Measurements from ENCODE around the gene SLC6A19. TPM values are rescaled to one million over a fixed set of nuclear protein-coding genes. Genes with fewer than 3 reads are reported as not detected.

SLC6A19 gene
- total and polyA plus RNA-seq, 10 donors = under 0.01 to 0.50 TPM; not detected in 8

DNA sequence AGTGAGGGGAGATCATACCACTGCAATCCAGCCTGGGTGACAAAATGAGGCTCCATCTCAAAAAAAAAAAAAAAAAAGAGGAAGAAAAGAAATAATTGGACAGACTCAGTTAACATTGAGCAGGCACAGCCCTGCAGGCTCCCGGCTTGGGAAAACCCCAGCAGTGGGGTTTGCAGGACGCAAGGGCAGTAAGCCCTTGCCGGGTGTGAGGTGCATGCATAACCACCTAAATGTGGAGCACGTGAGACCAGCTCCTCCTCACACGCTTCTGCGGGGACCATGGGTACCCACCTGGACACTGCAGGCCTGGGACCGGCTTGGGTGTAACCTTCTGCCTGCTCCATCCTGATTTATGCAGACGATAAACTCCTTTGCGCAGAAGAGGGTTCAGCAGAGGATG, 19.0 kb downstream of the SLC6A19 start:
- H3K9me3 ChIP-seq = peaks cover 0 to 5% (median 0%) of the 10 kb centered on the region in 8 donors
- no peak overlapping the region for H3K27ac ChIP-seq
- no peak for DNase-seq
- no peak overlapping the region for H3K4me3 ChIP-seq
- H3K27me3 ChIP-seq (replicated peaks in 1 of 7) = peaks cover 0 to 49% (median 0%) of the 10 kb centered on the region in 7 donors
- WGBS, 5 donors = 82 to 93% (median 89%) methylated on average over 9 of the region's 9 CpGs
- TF ChIP-seq POLR2A (IDR thresholded peaks at IDR 0.05) (no peak), POLR2AphosphoS5 (IDR thresholded peaks at IDR 0.05) (no peak)
- TF ChIP-seq, protein P1, sequence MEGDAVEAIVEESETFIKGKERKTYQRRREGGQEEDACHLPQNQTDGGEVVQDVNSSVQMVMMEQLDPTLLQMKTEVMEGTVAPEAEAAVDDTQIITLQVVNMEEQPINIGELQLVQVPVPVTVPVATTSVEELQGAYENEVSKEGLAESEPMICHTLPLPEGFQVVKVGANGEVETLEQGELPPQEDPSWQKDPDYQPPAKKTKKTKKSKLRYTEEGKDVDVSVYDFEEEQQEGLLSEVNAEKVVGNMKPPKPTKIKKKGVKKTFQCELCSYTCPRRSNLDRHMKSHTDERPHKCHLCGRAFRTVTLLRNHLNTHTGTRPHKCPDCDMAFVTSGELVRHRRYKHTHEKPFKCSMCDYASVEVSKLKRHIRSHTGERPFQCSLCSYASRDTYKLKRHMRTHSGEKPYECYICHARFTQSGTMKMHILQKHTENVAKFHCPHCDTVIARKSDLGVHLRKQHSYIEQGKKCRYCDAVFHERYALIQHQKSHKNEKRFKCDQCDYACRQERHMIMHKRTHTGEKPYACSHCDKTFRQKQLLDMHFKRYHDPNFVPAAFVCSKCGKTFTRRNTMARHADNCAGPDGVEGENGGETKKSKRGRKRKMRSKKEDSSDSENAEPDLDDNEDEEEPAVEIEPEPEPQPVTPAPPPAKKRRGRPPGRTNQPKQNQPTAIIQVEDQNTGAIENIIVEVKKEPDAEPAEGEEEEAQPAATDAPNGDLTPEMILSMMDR (IDR thresholded peaks at IDR 0.05 in 8 of 11, conservative IDR thresholded peaks at IDR 0.05 in 3 of 11) = no peak
- no peaks in the 10 kb centered on the region for H3K4me1 ChIP-seq
- intact Hi-C loops (cut with DNase I; ENCODE audit: low total_unique reads) = no loop called here
- H3K36me3 ChIP-seq = no peaks in the 10 kb centered on the region

DNA sequence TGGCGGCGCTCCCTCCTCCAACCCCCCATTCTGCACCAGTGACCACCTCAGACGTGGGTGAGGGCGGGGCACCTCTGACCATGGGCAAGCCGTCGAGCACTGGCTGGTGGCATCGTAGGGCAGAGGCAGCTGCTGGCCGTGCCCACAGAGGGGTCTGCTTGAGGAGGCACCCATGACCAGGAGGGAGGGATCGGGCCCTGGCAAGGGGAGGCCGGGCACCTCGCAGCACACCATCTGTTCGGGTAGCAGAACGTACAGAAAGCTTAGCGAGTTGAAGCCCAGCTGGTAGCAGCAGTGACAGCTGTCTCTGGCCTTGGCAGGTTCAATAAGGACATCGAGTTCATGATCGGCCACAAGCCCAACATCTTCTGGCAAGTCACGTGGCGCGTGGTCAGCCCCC, 19.4 kb downstream of the SLC6A19 start:
- 84 to 95% (median 90%) methylated on average over 11 to 19 of the region's 19 CpGs for WGBS, 5 donors

DNA sequence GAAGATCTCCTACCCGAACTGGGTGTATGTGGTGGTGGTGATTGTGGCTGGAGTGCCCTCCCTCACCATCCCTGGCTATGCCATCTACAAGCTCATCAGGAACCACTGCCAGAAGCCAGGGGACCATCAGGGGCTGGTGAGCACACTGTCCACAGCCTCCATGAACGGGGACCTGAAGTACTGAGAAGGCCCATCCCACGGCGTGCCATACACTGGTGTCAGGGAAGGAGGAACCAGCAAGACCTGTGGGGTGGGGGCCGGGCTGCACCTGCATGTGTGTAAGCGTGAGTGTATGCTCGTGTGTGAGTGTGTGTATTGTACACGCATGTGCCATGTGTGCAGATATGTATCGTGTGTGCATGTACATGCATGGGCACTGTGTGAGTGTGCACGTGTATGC, 20.3 kb downstream of the SLC6A19 start:
- TF ChIP-seq POLR2A (IDR thresholded peaks at IDR 0.05) = no peak
- TF ChIP-seq, protein P1 (IDR thresholded peaks at IDR 0.05 in 8 of 11, conservative IDR thresholded peaks at IDR 0.05 in 3 of 11) = no peak
- WGBS, 5 donors = 90 to 96% (median 90%) methylated on average over 10 of the region's 10 CpGs
- intact Hi-C loops (cut with DNase I; ENCODE audit: low total_unique reads) = no loop called here
- Histone ChIP-seq H3K4me1 (no peaks in the 10 kb centered on the region), H3K4me3 (no peak overlapping the region), H3K27ac (no peak overlapping the region), H3K27me3 (replicated peaks in 1 of 7) (peaks cover 0 to 57% (median 0%) of the 10 kb centered on the region in 7 donors), H3K36me3 (no peaks in the 10 kb centered on the region), H3K9me3 (no peaks in the 10 kb centered on the region)
- no peak for DNase-seq

More for the DNA sequence above, 19.4 kb downstream of the SLC6A19 start:
- DNase-seq = no peak
- peaks cover 0 to 50% (median 0%) of the 10 kb centered on the region in 7 donors for H3K27me3 ChIP-seq (replicated peaks in 1 of 7)
- H3K27ac ChIP-seq = no peak overlapping the region
- TF ChIP-seq, protein P1 (IDR thresholded peaks at IDR 0.05 in 8 of 11, conservative IDR thresholded peaks at IDR 0.05 in 3 of 11) = no peak
- TF ChIP-seq POLR2AphosphoS5 (IDR thresholded peaks at IDR 0.05) (no peak), POLR2A (IDR thresholded peaks at IDR 0.05) (no peak)
- peaks cover 0 to under 1% (median 0%) of the 10 kb centered on the region in 8 donors for H3K9me3 ChIP-seq
- intact Hi-C loops (cut with DNase I; ENCODE audit: low total_unique reads) = no loop called here
- no peaks in the 10 kb centered on the region for H3K36me3 ChIP-seq
- no peak overlapping the region for H3K4me3 ChIP-seq
- H3K4me1 ChIP-seq = no peaks in the 10 kb centered on the region

DNA sequence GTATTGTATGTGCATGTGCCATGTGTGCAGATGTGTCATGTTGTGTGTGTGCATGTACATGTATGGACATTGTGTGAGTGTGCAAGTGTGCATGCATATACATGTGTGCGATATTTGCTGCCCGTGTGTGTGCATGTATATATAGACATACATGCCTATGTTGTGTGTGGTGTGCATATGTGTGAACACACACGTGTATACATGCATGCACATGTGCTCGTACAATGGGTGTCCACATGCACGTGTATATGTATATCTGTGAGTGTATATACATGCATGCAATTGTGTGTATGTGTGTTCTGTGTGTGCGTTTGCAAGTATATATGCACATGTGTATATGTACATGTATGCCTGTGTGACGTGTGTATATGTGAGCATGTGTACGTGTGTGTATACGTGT, 20.8 kb downstream of the SLC6A19 start:
- no peaks in the 10 kb centered on the region for H3K4me1 ChIP-seq
- intact Hi-C loops (cut with DNase I; ENCODE audit: low total_unique reads) = no loop called here
- no peaks in the 10 kb centered on the region for H3K9me3 ChIP-seq
- no peaks in the 10 kb centered on the region for H3K36me3 ChIP-seq
- no peak overlapping the region for H3K27ac ChIP-seq
- no peak for DNase-seq
- no peak overlapping the region for H3K4me3 ChIP-seq
- peaks cover 0 to 55% (median 0%) of the 10 kb centered on the region in 7 donors for H3K27me3 ChIP-seq (replicated peaks in 1 of 7)
- TF ChIP-seq POLR2AphosphoS5 (IDR thresholded peaks at IDR 0.05) (no peak), POLR2A (IDR thresholded peaks at IDR 0.05) (no peak)
- TF ChIP-seq, protein P1 (IDR thresholded peaks at IDR 0.05 in 8 of 11, conservative IDR thresholded peaks at IDR 0.05 in 3 of 11) = no peak
- 89 to 98% (median 97%) methylated on average over 9 of the region's 9 CpGs for WGBS, 5 donors
